ENCODE data around the gene FOXP2. TPM values are rescaled to one million over a fixed set of nuclear protein-coding genes. Genes with fewer than 3 reads are reported as not detected.

FOXP2 gene
- total RNA-seq, 6 experiments from 2014 or later = 0.02 to 0.41 (median 0.20) TPM

DNA sequence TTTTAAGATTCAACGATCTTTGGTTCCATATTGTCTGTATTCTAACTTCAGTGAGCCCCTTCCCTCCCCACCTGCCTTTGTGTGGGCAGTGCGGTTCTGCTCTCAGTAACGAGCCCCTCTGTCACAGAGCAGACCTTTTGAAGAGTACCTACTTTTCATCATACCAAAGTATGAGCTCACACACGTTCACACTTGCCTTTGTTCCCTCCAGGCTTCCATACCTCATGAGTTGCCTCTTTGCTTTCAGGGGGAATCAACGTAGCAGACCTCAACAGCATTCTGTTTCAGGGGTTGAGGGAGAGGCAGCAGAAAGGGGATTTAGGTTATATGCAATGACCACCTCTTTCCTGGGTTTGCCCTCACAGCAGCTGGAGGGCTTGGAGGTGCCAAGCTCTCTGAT, 295.9 kb downstream of the FOXP2 start:
- DNase-seq = no peak
- TF ChIP-seq, protein P1, sequence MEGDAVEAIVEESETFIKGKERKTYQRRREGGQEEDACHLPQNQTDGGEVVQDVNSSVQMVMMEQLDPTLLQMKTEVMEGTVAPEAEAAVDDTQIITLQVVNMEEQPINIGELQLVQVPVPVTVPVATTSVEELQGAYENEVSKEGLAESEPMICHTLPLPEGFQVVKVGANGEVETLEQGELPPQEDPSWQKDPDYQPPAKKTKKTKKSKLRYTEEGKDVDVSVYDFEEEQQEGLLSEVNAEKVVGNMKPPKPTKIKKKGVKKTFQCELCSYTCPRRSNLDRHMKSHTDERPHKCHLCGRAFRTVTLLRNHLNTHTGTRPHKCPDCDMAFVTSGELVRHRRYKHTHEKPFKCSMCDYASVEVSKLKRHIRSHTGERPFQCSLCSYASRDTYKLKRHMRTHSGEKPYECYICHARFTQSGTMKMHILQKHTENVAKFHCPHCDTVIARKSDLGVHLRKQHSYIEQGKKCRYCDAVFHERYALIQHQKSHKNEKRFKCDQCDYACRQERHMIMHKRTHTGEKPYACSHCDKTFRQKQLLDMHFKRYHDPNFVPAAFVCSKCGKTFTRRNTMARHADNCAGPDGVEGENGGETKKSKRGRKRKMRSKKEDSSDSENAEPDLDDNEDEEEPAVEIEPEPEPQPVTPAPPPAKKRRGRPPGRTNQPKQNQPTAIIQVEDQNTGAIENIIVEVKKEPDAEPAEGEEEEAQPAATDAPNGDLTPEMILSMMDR (IDR thresholded peaks at IDR 0.05) = no peak
- no peak overlapping the region for H3K4me3 Mint-ChIP-seq

DNA sequence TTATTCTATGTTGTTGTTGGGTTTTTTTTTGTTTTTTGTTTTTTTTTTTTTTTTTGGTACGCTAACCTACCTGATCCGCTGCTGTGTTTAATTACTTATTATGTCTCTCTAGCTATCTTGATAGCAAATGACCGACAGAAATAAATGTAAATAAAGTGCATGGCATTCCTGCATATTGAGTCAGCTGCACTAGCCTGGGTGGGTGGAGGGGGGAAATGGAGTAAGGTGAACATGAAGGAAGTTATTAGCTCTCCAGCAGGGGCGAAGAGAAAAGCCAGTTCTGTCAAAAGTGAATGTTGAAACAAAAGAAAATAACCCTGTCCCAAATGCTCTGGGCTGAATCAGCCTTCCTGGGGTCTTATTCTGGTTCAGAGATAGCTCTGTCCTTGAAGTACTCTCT, 296.6 kb downstream of the FOXP2 start:
- TF ChIP-seq, protein P1 (IDR thresholded peaks at IDR 0.05) = no peak
- Mint-ChIP-seq H3K27ac (no peak overlapping the region), H3K4me3 (no peak overlapping the region), H3K36me3 (ENCODE audit: low read depth) (no peaks in the 10 kb centered on the region), H3K4me1 (ENCODE audit: low read depth) (peaks cover 6% of the 10 kb centered on the region; the same call in 1 of the 2 replicates), H3K27me3 (ENCODE audit: insufficient read depth) (peaks cover 3% of the 10 kb centered on the region; the same call in 1 of the 2 replicates), H3K9me3 (no peaks in the 10 kb centered on the region)
- no peak for DNase-seq

More for the DNA sequence above, 295.9 kb downstream of the FOXP2 start:
- H3K27me3 Mint-ChIP-seq (ENCODE audit: insufficient read depth) = peaks cover 3% of the 10 kb centered on the region; the same call in 1 of the 2 replicates
- no peaks in the 10 kb centered on the region for H3K36me3 Mint-ChIP-seq (ENCODE audit: low read depth)
- no peaks in the 10 kb centered on the region for H3K4me1 Mint-ChIP-seq (ENCODE audit: low read depth)
- H3K9me3 Mint-ChIP-seq = no peaks in the 10 kb centered on the region
- no peak overlapping the region for H3K27ac Mint-ChIP-seq

DNA sequence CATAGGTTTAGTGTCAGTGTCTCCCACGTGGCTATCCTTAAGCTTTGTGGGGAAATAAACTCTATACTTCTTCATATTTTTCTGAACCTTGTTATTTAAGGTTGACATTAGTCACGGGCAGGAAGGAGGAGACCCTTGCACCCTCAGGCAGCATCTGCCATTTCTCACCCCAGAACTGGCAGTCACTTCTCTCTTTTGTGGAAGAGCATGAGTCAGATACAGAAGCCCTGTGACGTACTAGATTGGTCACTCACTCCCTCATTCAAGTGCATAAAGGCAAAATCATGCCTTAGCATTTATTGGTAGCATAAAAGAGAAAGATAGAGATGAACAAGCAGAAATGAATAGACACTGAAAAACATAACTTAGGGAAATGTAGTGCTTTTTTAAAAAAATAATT, 301.3 kb downstream of the FOXP2 start:
- no peaks in the 10 kb centered on the region for H3K36me3 Mint-ChIP-seq (ENCODE audit: low read depth)
- DNase-seq = no peak
- H3K4me3 Mint-ChIP-seq = no peak overlapping the region
- no peak overlapping the region for H3K27ac Mint-ChIP-seq
- H3K9me3 Mint-ChIP-seq = no peaks in the 10 kb centered on the region; the same call in 1 of the 2 replicates
- no peaks in the 10 kb centered on the region for H3K27me3 Mint-ChIP-seq (ENCODE audit: insufficient read depth)
- TF ChIP-seq, protein P1 (IDR thresholded peaks at IDR 0.05) = no peak
- peaks cover 6% of the 10 kb centered on the region; the same call in 1 of the 2 replicates for H3K4me1 Mint-ChIP-seq (ENCODE audit: low read depth)

DNA sequence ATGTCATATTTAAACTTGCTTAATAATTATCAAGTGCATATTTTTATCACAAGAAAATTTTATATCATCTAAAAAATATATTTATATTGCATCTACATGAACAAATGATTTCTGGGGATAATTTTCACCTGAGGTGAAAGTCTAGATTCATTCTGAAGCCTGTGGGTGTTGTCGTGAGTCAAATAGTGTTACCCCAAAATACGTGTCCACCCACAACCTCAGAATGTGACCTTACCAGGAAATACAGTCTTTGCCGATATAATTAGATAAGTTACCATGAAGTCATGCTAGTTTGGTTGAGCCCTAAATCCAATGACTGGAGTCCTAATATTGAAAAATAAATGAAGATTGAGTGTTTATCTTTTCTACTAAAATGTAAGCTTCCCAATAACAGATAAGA, 304.2 kb downstream of the FOXP2 start:
- H3K27ac Mint-ChIP-seq = no peak overlapping the region
- H3K4me1 Mint-ChIP-seq (ENCODE audit: low read depth) = peaks cover 14% of the 10 kb centered on the region
- no peaks in the 10 kb centered on the region; the same call in 1 of the 2 replicates for H3K27me3 Mint-ChIP-seq (ENCODE audit: insufficient read depth)
- TF ChIP-seq, protein P1 (IDR thresholded peaks at IDR 0.05) = no peak
- no peaks in the 10 kb centered on the region; the same call in 1 of the 2 replicates for H3K9me3 Mint-ChIP-seq
- no peaks in the 10 kb centered on the region for H3K36me3 Mint-ChIP-seq (ENCODE audit: low read depth)
- no peak for DNase-seq
- no peak overlapping the region for H3K4me3 Mint-ChIP-seq

DNA sequence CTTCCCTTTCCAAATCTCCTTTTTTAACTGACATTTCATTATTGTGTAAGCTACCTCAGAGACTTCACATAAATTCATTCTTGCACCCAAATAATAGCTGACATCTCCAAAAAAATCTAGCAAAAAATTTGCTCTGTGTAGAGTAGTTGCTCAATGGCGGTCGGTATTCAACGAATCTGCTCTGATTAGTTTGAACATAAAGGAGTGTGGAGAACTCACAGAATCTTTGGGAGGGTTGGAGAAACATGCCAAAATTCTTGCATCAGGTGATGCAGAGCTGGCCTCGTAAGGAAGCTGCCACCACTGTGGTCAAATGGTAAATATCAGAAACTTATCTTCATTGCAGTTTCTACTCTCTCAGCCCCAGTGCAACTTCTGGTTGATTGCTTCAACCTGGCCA, 306.1 kb downstream of the FOXP2 start:
- TF ChIP-seq, protein P1 (IDR thresholded peaks at IDR 0.05) = no peak
- peaks cover 13% of the 10 kb centered on the region for H3K4me1 Mint-ChIP-seq (ENCODE audit: low read depth)
- H3K27me3 Mint-ChIP-seq (ENCODE audit: insufficient read depth) = no peaks in the 10 kb centered on the region; the same call in 1 of the 2 replicates
- no peaks in the 10 kb centered on the region; the same call in 1 of the 2 replicates for H3K9me3 Mint-ChIP-seq
- H3K27ac Mint-ChIP-seq = no peak overlapping the region
- no peak overlapping the region for H3K4me3 Mint-ChIP-seq
- H3K36me3 Mint-ChIP-seq (ENCODE audit: low read depth) = no peaks in the 10 kb centered on the region
- DNase-seq = no peak
